Measurements from ENCODE around the gene MCEMP1.
A peak's percentile ranks its signal among the peaks of the same experiment; 100 is the strongest.

Gene MCEMP1

DNA sequence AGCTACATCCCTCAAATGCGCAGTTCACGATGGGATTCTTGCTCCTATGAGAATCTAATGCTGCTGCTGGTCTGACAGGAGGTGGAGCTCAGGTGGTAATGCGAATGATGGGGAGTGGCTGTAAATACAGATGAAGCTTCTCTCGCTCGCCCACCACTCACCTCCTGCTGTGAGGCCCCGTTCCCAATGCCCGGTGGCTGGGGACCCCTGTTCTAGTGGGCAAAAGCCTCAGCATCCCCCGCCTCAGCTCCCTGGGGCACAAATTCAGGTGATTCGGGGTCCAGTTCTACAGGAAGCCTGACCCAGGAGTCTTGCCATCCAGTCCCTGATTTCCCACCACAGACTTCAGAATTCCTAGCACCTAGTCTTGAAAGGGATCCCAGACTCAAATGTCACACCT, 4.4 kb upstream of the MCEMP1 start:
- DNase-seq: no peak

DNA sequence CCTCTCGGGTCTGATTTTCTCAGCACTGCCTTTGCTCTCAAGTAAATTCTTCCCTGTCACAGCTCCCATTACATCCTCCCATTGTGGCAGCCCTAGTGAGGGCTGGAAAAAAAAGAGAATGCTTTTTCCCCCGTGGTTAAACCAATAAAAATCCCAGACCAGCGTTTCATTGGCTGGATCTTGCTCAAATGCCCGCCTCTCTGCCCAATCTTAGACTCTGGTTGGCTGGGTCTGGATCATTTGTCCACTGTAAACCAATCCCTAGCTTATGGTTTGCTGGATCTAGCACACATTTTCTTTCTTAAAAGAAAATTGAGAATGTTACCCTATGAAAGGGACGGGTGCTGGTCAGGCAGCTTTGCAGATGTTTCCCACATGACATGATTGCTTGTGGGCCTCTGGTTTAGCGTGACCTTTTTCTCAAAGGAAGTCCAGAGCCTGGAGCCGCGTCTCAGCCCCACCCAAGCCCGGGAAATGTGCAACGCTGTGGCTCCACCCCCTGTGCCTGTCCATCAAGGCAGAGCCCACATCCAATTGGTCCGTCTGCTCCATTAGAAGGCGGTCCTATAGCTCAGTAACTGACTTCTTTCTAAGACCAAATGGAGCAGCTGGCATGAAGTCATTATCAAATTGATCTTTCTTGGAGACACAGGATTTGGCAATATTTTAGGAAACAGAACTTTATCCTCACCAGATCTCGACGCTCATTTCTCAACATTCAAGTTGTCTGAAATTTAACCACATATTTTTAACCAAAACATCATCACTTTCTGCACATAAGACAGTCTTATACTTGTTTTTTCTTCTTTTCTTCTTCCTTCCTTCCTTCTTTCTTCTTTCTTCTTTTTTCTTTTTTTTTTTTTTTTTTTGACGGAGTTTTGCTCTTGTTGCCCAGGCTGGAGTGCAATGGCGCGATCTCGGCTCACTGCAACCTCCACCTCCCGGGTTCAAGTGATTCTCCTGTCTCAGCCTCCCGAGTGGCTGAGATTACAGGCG, 2.6 kb upstream of the MCEMP1 start:
- no peak for DNase-seq

DNA sequence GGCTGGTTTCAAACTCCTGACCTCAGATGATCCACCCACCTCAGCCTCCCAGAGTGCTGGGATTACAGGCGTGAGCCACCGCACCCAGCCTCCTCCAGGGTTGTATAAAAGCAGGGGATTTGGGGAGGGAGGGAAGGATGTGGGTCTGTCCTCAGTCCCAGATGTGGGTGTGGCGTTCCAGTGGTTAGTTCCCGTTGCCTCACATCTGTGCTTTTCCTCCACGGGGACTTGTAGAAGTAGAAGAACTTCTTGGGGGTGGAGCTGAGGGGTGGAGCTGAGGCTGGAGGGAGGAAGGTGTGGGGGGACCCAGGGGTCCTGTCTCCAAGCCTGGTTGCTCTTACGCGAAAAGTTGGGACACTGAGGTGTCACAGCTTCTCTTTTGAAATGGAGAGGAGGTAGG, 514 bp upstream of the MCEMP1 start:
- DNase-seq: no peak

DNA sequence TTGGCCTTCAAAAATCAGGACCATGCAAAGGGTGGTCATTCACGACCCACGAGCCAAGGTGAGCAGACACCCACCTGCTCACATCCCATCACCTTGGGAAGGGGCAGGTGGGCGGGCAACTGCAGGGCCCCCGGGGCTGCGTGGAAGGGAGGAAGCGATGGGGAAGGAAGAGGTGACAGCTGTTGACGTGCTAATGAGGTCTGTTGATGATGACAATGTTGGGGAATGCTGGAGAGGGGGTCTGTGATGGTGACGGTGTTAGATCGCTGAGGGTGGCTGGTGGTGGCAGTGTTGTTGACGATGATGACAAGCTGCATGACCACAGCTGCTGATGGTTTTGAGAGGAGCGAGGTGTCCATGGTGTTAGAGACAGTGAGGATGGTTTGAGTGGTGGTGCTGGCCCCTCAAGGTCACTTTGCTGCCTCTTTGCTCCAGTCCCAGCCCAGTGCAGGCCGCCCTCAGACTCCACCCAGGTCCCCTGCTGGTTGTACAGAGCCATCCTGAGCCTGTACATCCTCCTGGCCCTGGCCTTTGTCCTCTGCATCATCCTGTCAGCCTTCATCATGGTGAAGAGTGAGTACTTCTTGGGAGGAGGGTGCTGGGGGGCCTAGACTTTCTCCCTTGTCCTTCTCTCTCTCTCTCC, 900 bp downstream of the MCEMP1 start:
- DNase-seq: no peak

DNA sequence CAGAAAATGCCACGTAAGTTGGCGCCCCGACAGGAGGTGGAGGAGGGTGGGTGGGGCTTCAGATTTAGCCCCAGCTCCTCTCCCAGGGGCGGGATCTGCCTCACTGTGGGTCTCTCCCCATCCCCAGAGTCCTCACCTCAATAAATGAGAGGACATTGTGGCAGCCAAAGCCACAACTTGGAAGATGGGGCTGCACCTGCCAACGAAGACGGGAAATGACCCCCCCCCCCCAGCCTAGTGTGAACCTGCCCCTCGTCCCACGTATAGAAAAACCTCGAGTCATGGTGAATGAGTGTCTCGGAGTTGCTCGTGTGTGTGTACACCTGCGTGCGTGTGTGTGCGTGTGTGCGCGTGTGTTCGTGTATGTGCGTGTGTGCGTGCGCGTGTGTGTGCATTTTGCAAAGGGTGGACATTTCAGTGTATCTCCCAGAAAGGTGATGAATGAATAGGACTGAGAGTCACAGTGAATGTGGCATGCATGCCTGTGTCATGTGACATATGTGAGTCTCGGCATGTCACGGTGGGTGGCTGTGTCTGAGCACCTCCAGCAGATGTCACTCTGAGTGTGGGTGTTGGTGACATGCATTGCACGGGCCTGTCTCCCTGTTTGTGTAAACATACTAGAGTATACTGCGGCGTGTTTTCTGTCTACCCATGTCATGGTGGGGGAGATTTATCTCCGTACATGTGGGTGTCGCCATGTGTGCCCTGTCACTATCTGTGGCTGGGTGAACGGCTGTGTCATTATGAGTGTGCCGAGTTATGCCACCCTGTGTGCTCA, 2.3 kb downstream of the MCEMP1 start:
- DNase-seq: peak; percentile 50

DNA sequence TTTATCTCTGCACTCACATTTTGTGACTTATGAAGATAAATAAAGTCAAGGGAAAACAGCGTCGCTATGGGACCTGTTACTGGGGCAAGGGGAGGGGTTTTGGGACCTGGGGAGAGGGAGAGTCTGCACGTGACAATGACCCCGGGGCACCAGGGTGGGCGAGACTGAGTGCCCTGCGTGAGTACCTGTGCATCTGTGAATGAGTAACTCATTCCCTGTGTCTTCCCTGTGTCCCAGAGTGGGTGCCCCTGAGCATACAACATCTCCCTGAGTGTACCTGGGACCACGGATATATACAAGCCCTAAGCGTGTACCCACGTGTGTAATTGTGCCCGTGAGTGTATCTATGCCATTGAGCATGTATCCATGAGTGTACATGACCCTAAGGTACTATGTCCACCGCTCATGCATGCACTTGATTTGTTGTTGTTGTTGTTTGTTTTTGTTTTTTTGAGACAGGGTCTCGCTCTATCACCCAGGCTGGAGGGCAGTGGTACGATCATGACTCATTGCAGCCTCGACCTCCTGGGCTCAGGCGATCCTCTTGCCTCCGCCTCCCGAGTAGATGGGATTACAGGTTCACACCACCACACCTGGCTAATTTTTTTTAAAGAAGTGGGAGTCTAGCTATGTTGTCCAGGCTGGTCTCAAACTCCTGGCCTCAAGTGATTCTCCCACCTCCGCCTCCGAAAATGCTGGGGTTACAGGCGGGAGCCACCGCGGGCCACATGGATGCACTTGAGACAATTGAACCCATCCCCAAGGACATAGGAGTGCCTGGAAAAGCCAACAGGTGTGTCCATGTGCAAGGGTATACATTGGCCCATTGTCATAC, 3.1 kb downstream of the MCEMP1 start:
- no peak for DNase-seq

DNA sequence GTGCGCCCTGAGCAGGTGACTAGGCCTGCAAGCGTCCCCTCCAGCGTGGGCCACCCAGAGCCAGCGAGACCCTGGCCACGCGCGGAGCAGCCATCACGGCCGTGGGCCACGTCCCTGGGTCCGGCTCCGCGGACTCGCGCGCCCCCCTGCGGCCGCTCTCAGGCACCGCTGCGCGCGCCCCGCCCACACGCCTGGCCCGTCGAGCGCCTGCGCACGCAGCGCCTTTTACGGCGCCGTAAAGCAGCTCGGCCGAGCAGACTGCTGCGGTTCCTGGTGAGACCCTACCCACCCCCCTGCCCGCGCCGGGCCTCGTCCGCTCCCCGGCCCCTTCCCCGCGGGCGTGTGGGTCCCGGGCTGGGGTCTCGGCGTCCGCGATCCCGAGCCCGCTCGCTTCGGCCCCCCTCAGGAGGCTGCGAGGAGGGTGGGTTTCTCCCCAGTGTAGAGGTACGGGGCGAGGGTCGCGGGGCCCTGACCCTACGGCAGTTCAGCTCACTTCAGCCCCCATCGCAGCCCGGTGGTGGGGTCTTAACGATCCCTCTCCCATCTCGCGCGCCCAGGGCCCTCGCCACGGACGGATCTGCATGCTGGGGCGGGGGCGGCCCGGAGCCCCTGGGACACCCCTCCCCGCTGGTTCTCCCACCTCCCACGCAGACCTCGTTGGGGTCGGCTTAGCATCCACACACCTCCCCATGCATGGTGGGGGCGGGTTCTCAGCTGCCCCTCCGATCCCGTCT, 3.9 kb downstream of the MCEMP1 start, which contains the start of gene TRAPPC5:
TRAPPC5 (plus strand) TSS at position 228 of the 734 bp plus-strand sequence. CDS start 1,421 bp downstream, outside the sequence.
- peak; percentile 79 for DNase-seq

DNA sequence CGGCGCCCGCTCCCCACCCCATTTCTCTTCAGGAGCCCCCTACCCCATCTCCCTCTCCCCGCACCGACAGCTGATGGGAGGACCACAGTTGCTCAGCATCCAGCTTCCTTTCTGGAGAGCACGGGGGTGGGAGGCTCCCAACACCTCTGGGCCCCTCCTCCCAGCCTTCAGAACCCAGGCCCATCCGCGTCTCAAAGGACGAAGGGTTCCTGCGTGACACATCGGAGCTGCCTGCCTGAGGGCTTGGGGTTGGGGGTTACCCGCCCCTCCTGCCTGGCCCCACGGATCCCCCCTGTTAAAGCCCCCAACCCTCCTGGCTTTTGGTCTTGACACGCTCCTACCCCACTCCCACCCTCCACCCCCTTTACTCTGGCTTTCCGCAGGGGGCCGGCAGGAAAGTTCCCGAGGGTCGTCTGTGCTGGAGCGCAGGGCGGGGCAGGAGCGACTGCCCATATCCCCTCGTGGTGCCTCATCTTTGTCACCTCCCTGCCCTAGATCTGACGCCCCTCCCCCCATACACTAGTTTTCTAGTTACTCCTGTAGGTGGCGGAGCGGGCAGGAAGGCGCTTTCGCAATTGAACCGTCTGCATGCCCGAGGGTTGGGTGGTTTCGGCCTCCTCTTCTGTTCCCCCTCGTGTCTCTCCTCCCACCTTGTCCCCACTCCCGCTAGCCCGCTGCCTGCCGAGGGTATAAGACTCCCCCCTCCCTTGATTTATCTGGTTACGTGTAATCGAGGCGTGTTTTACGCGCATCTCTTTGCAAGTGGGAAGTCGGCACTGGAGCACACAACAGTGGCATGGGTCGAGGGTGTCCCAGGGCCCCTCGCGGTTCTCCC, 4.7 kb downstream of the MCEMP1 start:
- DNase-seq: peak; percentile 73

DNA sequence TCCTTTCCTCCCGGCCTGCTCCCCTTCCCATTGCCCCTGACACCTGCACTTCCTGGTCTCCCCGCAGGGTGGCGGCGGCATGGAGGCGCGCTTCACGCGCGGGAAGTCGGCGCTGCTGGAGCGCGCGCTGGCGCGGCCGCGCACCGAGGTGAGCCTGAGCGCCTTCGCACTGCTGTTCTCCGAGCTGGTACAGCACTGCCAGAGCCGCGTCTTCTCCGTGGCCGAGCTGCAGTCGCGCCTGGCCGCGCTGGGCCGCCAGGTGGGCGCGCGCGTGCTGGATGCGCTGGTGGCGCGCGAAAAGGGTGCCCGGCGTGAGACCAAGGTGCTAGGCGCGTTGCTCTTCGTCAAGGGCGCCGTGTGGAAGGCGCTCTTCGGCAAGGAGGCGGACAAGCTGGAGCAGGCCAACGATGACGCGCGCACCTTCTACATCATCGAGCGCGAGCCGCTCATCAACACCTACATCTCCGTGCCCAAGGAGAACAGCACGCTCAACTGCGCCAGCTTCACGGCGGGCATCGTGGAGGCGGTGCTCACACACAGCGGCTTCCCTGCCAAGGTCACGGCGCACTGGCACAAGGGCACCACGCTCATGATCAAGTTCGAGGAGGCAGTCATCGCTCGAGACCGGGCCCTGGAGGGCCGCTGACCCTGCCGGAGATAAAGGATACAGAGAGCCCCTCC, 5.4 kb downstream of the MCEMP1 start:
- DNase-seq: no peak

DNA sequence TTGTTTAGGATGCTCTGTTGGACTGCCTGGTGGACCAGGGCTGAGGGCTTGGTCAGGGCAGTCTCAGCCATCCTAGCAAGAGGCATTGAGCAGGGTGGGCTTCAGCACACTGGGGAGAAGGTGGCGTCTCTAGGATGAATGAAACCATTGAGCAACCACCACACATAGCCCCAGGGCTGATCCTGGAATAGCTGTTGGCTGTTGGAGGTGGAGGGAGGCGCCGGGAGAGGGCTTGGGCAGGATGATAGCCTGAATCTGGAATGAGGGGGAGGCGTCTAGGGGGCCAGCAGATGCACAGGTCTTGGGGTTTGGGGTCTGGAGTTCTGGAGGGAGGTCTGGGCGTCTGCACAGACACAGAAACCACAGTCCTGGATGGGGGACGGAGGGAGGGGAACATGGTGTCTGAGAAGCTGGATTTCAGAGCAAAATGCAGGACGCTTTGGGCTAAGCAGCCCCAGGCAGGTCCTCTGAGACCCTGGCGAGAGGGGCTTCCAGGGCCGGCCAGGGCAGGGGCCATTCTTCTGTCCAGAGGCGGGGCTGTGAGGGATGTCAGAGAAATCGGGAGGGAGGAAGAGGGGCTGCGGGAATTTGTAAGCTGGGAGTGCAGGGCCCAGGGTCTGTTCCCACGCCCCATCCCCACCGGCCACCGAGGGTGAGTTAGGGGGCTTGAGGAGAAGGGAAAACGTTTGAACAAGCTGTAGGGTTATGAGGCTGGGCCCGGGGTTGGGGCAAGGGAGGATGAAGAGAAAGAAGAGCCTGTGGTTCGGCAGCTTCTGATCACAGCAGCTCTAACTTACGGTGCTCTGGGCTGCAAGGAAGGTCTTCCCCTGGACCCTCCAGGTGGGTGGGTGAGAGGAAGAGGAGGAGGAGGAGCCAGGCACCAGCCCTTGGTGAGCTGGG, 8.9 kb downstream of the MCEMP1 start:
- DNase-seq: no peak

DNA sequence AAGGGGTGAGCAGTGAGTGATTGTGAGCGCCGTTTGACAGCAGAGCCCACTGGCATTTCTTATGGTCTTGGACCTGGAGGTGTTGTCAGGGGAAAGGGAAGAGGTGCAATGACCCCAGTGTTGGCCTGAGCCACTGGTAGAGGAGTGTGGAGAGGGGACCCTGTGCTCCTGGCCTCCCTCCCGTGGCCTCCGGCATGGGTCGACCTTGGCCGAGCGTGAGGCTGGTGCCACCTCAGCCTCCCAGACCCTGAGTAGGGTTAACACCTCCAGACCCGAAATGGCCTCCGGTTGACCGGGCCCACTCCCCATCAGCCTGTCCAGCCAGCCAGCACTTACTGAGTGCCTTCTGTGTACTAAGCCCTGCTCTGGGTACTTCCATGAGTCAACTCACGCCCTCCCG, 10.3 kb downstream of the MCEMP1 start:
- DNase-seq: no peak

DNA sequence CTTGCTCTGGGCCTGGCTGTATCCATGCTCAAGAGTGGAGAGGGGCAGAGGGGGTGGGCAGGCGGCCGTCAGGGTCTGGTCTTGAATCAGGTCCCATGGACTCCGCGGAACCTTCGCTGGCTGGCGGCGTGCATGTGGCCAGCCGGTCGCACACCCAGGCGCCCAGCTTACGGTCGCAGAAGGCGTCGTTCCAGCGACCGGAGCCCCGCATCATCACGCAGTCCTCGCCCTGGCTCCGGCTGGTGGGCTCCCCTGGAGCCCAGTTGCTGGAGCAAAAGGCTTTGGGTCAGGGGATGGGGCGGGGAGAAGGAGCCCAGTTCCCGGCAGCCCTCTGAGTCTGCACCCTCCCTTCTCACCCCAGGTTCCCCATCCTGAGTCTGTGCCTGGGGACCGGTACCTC, 12.3 kb downstream of the MCEMP1 start:
- no peak for DNase-seq

DNA sequence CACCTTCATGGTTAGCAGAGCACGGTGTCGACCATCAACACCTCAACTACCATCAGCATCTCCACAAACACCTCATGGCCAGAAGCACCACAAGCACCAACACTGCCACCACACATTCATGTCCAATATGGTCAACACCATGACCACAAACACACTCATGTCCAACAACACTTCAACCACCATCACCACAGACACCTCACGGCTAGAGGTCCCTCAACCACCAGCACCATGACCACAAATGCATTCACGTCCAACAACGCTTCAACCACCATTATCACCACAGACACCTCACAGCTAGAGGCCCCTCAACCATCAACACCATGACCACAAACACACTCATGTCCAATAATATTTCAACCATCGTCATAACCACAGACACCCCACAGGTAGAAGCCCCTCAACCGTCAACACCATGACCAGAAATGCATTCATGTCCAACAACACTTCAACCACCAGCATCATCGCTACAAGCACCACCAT, 13.9 kb downstream of the MCEMP1 start:
- no peak for DNase-seq

DNA sequence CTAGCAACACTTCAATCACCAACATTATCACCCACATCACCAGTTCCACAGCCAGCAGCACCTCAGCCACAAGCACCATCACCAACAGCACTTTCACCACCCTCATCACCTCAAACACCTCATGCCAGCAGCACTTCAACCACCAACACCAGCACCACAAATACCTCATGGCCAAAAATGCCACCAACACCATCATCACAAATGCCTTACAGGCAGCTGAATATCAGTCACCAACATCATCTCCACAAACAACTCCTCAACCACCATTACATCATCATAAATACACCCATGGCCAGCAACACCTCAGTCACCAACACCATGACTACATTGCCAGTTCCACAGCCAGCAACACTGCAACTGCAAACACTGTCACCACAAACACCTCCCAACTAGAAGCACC, 14.6 kb downstream of the MCEMP1 start:
- no peak for DNase-seq

DNA sequence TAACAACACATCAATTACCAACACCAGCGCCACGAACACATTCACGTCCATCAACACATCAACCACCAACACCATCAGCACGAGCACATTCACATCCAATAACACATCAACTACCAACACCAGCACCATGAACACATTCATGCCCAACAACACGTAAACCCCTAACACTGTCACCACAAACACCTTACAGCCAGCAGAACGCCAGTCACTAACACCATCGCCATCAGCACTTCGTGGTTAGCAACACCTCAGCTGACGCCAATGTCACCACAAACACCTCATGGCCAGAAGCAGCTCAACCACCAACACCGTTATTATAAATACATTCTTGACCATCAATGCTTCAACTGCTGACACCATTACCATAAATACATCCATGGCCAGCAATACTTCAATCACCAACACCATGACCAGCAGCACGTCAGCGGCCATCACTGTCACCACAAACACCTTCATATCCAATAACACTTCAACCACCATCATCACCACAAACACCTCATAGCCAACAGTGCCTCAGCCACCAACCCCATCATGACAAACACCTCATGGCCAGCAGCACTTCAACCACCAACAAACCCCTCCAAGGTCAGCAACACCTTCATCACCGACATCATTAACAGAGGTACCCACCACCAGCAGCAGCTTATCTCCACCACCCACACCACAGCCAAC, 15.7 kb downstream of the MCEMP1 start:
- no peak for DNase-seq

DNA sequence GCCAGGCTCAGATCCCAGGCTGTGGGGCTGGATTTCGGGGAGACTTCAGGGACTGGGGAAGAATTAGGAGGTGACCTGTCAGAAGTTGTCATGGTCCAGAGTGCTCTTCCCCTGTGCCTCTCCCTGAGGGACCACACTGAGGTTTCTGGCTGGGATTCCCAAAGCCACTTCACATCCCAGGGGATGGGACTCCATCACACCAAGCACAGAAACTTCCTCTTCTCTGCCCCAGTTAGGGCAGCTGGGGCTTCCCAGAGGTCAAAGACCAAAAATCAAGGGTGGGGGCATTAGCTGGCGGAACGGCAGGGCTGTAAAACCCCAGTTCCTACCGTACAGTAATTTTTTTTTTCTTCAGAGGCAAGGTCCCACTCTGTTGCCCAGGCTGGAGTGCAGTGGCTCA, 17.6 kb downstream of the MCEMP1 start:
- no peak for DNase-seq

DNA sequence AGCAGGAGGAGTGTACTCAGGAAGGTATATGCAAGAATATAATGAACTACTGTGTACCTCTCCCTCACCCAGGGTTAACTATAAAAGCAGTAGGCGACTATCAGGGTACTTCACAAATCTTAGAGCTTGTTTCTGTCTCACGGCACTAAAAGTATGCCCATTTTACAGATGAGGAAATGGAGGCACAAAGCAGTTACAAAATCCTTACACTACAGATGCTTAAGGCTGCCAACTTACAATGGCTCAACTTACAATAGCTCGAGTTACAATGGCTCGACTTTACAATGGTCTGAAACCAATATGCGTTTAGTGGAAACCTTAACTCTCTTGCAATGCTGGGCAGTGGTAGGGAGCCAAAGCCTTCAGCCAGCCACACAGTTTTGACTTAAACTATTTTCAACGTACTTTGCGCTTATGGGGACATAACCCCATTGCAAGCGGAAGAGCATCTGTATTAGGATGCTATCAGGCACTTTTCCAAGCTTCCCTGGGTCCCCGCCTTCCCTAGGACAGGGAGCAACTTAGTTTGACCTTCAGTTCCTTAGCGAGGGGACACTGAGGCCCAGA, 20.9 kb downstream of the MCEMP1 start:
- DNase-seq: no peak

DNA sequence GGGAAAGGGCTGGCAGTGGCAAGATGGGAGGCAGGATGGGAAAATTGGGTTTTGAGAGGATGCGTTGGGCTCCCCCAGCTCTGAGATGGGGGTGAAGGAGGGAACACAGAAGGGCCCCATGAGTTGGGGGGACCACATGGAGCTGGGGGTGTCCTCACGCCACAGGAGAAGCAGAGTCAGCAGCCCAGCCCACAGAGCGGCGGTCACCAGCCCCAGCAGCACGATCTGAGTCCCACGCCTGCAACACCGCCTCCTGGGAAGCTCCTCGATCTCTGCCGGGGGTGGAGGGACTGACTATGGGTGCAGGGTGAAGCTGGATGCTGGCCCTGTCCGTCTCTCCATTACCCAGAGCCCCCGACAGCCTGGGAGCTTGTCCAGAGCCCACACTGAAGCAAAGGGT, 21.7 kb downstream of the MCEMP1 start:
- DNase-seq: no peak
